ENCODE data around the gene PLPPR5.

PLPPR5 gene

DNA sequence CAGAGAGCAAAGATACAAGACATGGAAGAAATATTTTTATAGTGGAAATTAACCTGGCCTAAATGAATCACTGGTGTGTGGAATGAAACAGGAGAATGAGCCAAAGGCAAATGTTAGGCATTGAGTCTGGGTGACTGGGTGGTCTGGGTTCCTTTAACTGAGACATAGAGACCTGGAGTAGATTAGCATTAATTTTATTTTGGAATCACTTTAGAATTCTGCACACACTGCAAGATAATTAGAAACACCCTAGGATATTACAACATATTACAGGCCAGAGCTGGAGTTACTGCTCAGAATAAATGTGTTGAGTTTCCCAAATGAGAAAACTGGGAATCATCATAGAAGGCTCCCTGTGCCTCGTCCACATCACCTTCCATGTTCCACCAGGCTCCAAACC, 85.5 kb downstream of the PLPPR5 start:
- no peaks in the 10 kb centered on the region for H3K9me3 ChIP-seq (ENCODE audit: insufficient read depth, low read length)
- no peaks in the 10 kb centered on the region for H3K4me1 ChIP-seq (ENCODE audit: insufficient read depth, insufficient read length)
- no peak overlapping the region for H3K4me3 ChIP-seq (ENCODE audit: insufficient read length, low read depth)
- DNase-seq (ENCODE audit: low read depth, low spot score) = no peak
- TF ChIP-seq YY1 (IDR thresholded peaks at IDR 0.05; ENCODE audit: insufficient read depth, insufficient read length) (no peak), ZNF274 (IDR thresholded peaks at IDR 0.05; ENCODE audit: low read depth, low read length) (no peak), SUZ12 (IDR thresholded peaks at IDR 0.05; ENCODE audit: extremely low read depth, insufficient read depth, insufficient read length) (no peak)
- H3K9ac ChIP-seq (ENCODE audit: insufficient read length, low read depth) = no peak overlapping the region
- H3K27me3 ChIP-seq (ENCODE audit: insufficient read depth, insufficient read length) = no peaks in the 10 kb centered on the region
- no peaks in the 10 kb centered on the region for H3K36me3 ChIP-seq (ENCODE audit: insufficient read depth, insufficient read length, low read length)

DNA sequence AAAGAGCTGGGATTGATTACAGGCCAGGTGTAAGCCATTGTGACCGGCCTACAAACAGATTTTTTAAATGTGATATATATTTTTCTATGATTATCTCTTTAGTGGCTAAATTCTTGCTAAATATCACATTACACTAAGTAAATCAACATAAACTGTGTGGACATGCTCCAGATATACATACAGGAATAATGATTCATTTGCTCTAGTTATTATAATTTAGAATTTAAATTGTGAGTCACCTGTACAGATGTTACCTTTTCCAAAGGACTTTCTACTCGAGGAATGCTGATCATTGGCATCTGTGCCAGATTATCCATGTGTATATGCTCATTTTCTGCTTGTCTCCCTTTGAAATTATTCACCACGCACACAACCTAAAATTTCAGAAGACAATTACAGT, 90.1 kb downstream of the PLPPR5 start:
- H3K4me3 ChIP-seq (ENCODE audit: insufficient read length, low read depth) = no peak overlapping the region
- no peak for DNase-seq (ENCODE audit: low read depth, low spot score)
- no peaks in the 10 kb centered on the region for H3K36me3 ChIP-seq (ENCODE audit: insufficient read depth, insufficient read length, low read length)
- no peaks in the 10 kb centered on the region for H3K4me1 ChIP-seq (ENCODE audit: insufficient read depth, insufficient read length)
- H3K27me3 ChIP-seq (ENCODE audit: insufficient read depth, insufficient read length) = no peaks in the 10 kb centered on the region
- H3K9me3 ChIP-seq (ENCODE audit: insufficient read depth, low read length) = no peaks in the 10 kb centered on the region
- no peak for TF ChIP-seq YY1 (IDR thresholded peaks at IDR 0.05; ENCODE audit: insufficient read depth, insufficient read length)
- TF ChIP-seq SUZ12 (IDR thresholded peaks at IDR 0.05; ENCODE audit: extremely low read depth, insufficient read depth, insufficient read length) = no peak
- no peak for TF ChIP-seq ZNF274 (IDR thresholded peaks at IDR 0.05; ENCODE audit: low read depth, low read length)
- no peak overlapping the region for H3K9ac ChIP-seq (ENCODE audit: insufficient read length, low read depth)

GRCh38 chr1:98910827-98911226, 93.8 kb downstream of the PLPPR5 start:
- Histone ChIP-seq H3K9me3 (ENCODE audit: insufficient read depth, low read length) (no peaks in the 10 kb centered on the region), H3K4me3 (ENCODE audit: insufficient read length, low read depth) (no peak overlapping the region), H3K9ac (ENCODE audit: insufficient read length, low read depth) (no peak overlapping the region), H3K27me3 (ENCODE audit: insufficient read depth, insufficient read length) (no peaks in the 10 kb centered on the region), H3K4me1 (ENCODE audit: insufficient read depth, insufficient read length) (no peaks in the 10 kb centered on the region), H3K36me3 (ENCODE audit: insufficient read depth, insufficient read length, low read length) (no peaks in the 10 kb centered on the region)
- no peak for TF ChIP-seq ZNF274 (IDR thresholded peaks at IDR 0.05; ENCODE audit: low read depth, low read length)
- no peak for DNase-seq (ENCODE audit: low read depth, low spot score)

- H3K9me3 ChIP-seq (ENCODE audit: insufficient read depth, low read length) = no peaks in the 10 kb centered on the region
- no peak overlapping the region for H3K4me3 ChIP-seq (ENCODE audit: insufficient read length, low read depth)
- no peaks in the 10 kb centered on the region for H3K27me3 ChIP-seq (ENCODE audit: insufficient read depth, insufficient read length)
- no peaks in the 10 kb centered on the region for H3K4me1 ChIP-seq (ENCODE audit: insufficient read depth, insufficient read length)
- H3K36me3 ChIP-seq (ENCODE audit: insufficient read depth, insufficient read length, low read length) = no peaks in the 10 kb centered on the region
- no peak overlapping the region for H3K9ac ChIP-seq (ENCODE audit: insufficient read length, low read depth)
- no peak for DNase-seq (ENCODE audit: low read depth, low spot score)
- TF ChIP-seq YY1 (IDR thresholded peaks at IDR 0.05; ENCODE audit: insufficient read depth, insufficient read length) = no peak
Measured at GRCh38 chr1:98908980-98909379, 95.7 kb downstream of the PLPPR5 start.

DNA sequence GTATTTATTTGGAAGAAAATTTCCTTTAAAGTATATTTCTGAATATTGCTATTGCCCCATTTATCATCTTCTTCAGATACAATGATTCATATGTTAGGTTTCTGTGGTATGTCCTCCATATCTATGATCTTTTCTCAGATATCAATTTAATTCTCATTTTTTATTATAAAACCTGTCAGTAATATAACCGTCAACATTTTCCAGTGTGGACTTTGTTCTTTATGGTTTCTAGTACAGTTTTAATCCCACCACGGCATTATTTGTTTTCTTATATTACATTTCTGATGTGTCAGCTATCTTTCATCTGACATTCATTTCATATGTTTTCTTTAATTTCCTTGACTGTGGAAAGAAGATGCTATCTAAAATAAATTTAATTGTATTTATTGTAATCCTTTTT, 97.9 kb downstream of the PLPPR5 start:
- no peaks in the 10 kb centered on the region for H3K9me3 ChIP-seq (ENCODE audit: insufficient read depth, low read length)
- no peaks in the 10 kb centered on the region for H3K27me3 ChIP-seq (ENCODE audit: insufficient read depth, insufficient read length)
- TF ChIP-seq ZNF274 (IDR thresholded peaks at IDR 0.05; ENCODE audit: low read depth, low read length) (no peak), SUZ12 (IDR thresholded peaks at IDR 0.05; ENCODE audit: extremely low read depth, insufficient read depth, insufficient read length) (no peak), YY1 (IDR thresholded peaks at IDR 0.05; ENCODE audit: insufficient read depth, insufficient read length) (no peak)
- no peaks in the 10 kb centered on the region for H3K36me3 ChIP-seq (ENCODE audit: insufficient read depth, insufficient read length, low read length)
- DNase-seq (ENCODE audit: low read depth, low spot score) = no peak
- no peaks in the 10 kb centered on the region for H3K4me1 ChIP-seq (ENCODE audit: insufficient read depth, insufficient read length)
- no peak overlapping the region for H3K4me3 ChIP-seq (ENCODE audit: insufficient read length, low read depth)
- H3K9ac ChIP-seq (ENCODE audit: insufficient read length, low read depth) = no peak overlapping the region

DNA sequence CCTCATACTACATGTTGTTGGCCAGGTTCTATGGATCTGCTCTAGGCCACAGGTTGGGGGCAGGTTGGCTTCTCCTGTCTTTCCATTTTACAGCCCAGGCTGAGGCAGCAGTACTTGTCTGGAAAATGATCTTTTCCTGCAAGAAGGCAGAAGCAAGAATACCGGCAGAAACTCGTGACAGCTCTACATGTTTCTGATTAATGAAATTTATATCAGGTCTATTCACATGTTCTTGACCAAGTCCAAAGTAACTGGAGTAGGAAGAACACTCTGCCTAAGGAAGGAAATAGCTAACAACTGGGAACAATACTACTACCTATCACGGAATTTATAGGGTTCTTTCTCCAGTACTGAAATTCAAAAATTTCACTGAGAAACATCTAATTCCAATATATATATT, 98.3 kb downstream of the PLPPR5 start:
- Histone ChIP-seq H3K9ac (ENCODE audit: insufficient read length, low read depth) (no peak overlapping the region), H3K4me1 (ENCODE audit: insufficient read depth, insufficient read length) (no peaks in the 10 kb centered on the region), H3K9me3 (ENCODE audit: insufficient read depth, low read length) (no peaks in the 10 kb centered on the region), H3K4me3 (ENCODE audit: insufficient read length, low read depth) (no peak overlapping the region), H3K27me3 (ENCODE audit: insufficient read depth, insufficient read length) (no peaks in the 10 kb centered on the region), H3K36me3 (ENCODE audit: insufficient read depth, insufficient read length, low read length) (no peaks in the 10 kb centered on the region)
- TF ChIP-seq SUZ12 (IDR thresholded peaks at IDR 0.05; ENCODE audit: extremely low read depth, insufficient read depth, insufficient read length) (no peak), ZNF274 (IDR thresholded peaks at IDR 0.05; ENCODE audit: low read depth, low read length) (no peak), YY1 (IDR thresholded peaks at IDR 0.05; ENCODE audit: insufficient read depth, insufficient read length) (no peak)
- DNase-seq (ENCODE audit: low read depth, low spot score) = no peak

GRCh38 chr1:98904684-98905083, 100.0 kb downstream of the PLPPR5 start:
- H3K9me3 ChIP-seq (ENCODE audit: insufficient read depth, low read length) = no peaks in the 10 kb centered on the region

DNA sequence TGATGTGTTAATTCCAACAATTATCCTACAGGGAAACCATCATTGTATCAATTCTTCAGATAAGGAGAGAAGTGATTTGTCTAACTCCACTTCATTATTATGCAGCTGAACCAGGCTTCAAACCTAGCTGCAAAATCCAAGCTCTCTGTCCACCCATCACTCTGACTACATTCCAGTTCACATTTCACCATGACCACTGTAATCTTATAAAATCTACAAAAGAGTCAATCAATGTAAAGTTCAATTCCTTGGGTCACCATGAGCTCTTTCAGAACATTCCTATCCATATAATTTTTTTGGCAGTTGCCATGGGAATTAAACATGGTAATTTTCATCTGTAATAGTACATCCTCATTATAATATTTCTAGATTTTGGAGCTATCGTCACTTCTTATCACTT, 100.9 kb downstream of the PLPPR5 start:
- no peaks in the 10 kb centered on the region for H3K9me3 ChIP-seq (ENCODE audit: insufficient read depth, low read length)
- H3K4me1 ChIP-seq (ENCODE audit: insufficient read depth, insufficient read length) = no peaks in the 10 kb centered on the region
- H3K27me3 ChIP-seq (ENCODE audit: insufficient read depth, insufficient read length) = no peaks in the 10 kb centered on the region
- TF ChIP-seq SUZ12 (IDR thresholded peaks at IDR 0.05; ENCODE audit: extremely low read depth, insufficient read depth, insufficient read length) (no peak), YY1 (IDR thresholded peaks at IDR 0.05; ENCODE audit: insufficient read depth, insufficient read length) (no peak), ZNF274 (IDR thresholded peaks at IDR 0.05; ENCODE audit: low read depth, low read length) (no peak)
- H3K36me3 ChIP-seq (ENCODE audit: insufficient read depth, insufficient read length, low read length) = no peaks in the 10 kb centered on the region
- no peak for DNase-seq (ENCODE audit: low read depth, low spot score)
- no peak overlapping the region for H3K4me3 ChIP-seq (ENCODE audit: insufficient read length, low read depth)
- H3K9ac ChIP-seq (ENCODE audit: insufficient read length, low read depth) = no peak overlapping the region

More at GRCh38 chr1:98904684-98905083, 100.0 kb downstream of the PLPPR5 start:
- no peaks in the 10 kb centered on the region for H3K27me3 ChIP-seq (ENCODE audit: insufficient read depth, insufficient read length)
- H3K36me3 ChIP-seq (ENCODE audit: insufficient read depth, insufficient read length, low read length) = no peaks in the 10 kb centered on the region
- no peak overlapping the region for H3K9ac ChIP-seq (ENCODE audit: insufficient read length, low read depth)
- DNase-seq (ENCODE audit: low read depth, low spot score) = no peak
- H3K4me3 ChIP-seq (ENCODE audit: insufficient read length, low read depth) = no peak overlapping the region
- TF ChIP-seq ZNF274 (IDR thresholded peaks at IDR 0.05; ENCODE audit: low read depth, low read length) = no peak
- no peak for TF ChIP-seq SUZ12 (IDR thresholded peaks at IDR 0.05; ENCODE audit: extremely low read depth, insufficient read depth, insufficient read length)
- no peak for TF ChIP-seq YY1 (IDR thresholded peaks at IDR 0.05; ENCODE audit: insufficient read depth, insufficient read length)
- H3K4me1 ChIP-seq (ENCODE audit: insufficient read depth, insufficient read length) = no peaks in the 10 kb centered on the region
